B cell (primary cell): ENCODE measurements around the gene NDUFA8. TPM values are rescaled to one million over a fixed set of nuclear protein-coding genes. Genes with fewer than 3 reads are reported as not detected.

Source experiments
- ATAC-seq: fragments of 200-7000 bp; cut with Tn5 transposase; one replicate; pipeline ENCODE4 v1.10.0; 2021; ENCODE audit warnings: low read depth, mild to moderate bottlenecking, moderate number of reproducible peaks, moderate library complexity
- CTCF ChIA-PET: fragments of 350-600 bp; sonication (Branson Sonifier 250); formaldehyde crosslinking; loops from one replicate; lab custom pipeline; 2021; ENCODE audit warnings: antibody characterized with exemption, inconsistent platforms; lab: Charles Lee
- POLR2A ChIA-PET: fragments of 350-600 bp; sonication (Branson Sonifier 250); formaldehyde crosslinking; loops from one replicate; lab custom pipeline; 2021; ENCODE audit warnings: antibody characterized with exemption; lab: Charles Lee
- DNase-seq: peaks from one replicate; pipeline ENCODE4 v3.0.0; 2013
- H2AFZ ChIP-seq: 2 replicates; pipeline ENCODE4 v1.6.1; 2012; ENCODE audit warnings: mild to moderate bottlenecking, low read depth, low read length; ENCODE audit not compliant: insufficient read depth, poor library complexity, severe bottlenecking
- H3K27ac ChIP-seq, 2 donors: 1 replicate in 1 of 2; 2 replicates in 1 of 2; pipeline ENCODE4 v1.5.1; 2012 to 2013; ENCODE audit warnings: low read length in 2 of 2, mild to moderate bottlenecking in 2 of 2, moderate library complexity in 1 of 2
- H3K27me3 ChIP-seq, 4 experiments: fragments of 200-600 bp in 1 of 4; sonication (generic) in 1 of 4; replicated peaks in 1 of 4; 1 replicate in 2 of 4; 2 replicates in 2 of 4; pipeline versions ENCODE4 v1.6.1 to v1.7.0; 2013 to 2016; ENCODE audit warnings: low read length in 3 of 4, mild to moderate bottlenecking in 2 of 4, mixed read lengths in 1 of 4, moderate library complexity in 1 of 4; ENCODE audit not compliant: insufficient read depth in 4 of 4, control insufficient read depth in 3 of 4; ENCODE audit errors: control extremely low read depth in 1 of 4
- H3K36me3 ChIP-seq, 2 experiments: replicated peaks in 1 of 2; 1 replicate in 1 of 2; 2 replicates in 1 of 2; pipeline versions ENCODE4 v1.6.1 to v1.7.1; 2013; ENCODE audit warnings: low read length in 1 of 2; ENCODE audit not compliant: insufficient read depth in 2 of 2, control insufficient read depth in 1 of 2; ENCODE audit errors: control extremely low read depth in 1 of 2, extremely low read depth in 1 of 2
- H3K4me1 ChIP-seq, 2 donors: fragments of 200-600 bp in 1 of 2; sonication (generic) in 1 of 2; 1 replicate in 1 of 2; 2 replicates in 1 of 2; pipeline versions ENCODE4 v1.5.1 to v1.6.1; 2013 to 2017; ENCODE audit warnings: low read length in 2 of 2; ENCODE audit not compliant: control insufficient read depth in 2 of 2, insufficient read depth in 2 of 2
- H3K4me2 ChIP-seq: replicated peaks from 2 replicates; pipeline ENCODE3; 2012; ENCODE audit warnings: mild to moderate bottlenecking, low read depth, low read length; ENCODE audit not compliant: poor library complexity, severe bottlenecking
- H3K4me3 ChIP-seq, 5 experiments: fragments of 200-600 bp in 1 of 5; sonication (generic) in 1 of 5; 1 replicate in 3 of 5; 2 replicates in 2 of 5; pipeline versions ENCODE4 v1.5.1 to v1.7.0; 2011 to 2016; ENCODE audit warnings: low read length in 4 of 5, mild to moderate bottlenecking in 4 of 5, low read depth in 2 of 5, control low read depth in 1 of 5, moderate library complexity in 1 of 5; ENCODE audit not compliant: insufficient read depth in 1 of 5; ENCODE audit errors: control extremely low read depth in 1 of 5, extremely low read depth in 1 of 5
- H3K79me2 ChIP-seq: fragments of 200-600 bp; sonication (generic); one replicate; pipeline ENCODE4 v1.6.0; 2016; ENCODE audit warnings: low read length; ENCODE audit not compliant: control insufficient read depth, insufficient read depth
- H3K9ac ChIP-seq: fragments of 200-600 bp; sonication (generic); 2 replicates; pipeline ENCODE4 v1.6.1; 2017; ENCODE audit warnings: mild to moderate bottlenecking, low read length, moderate library complexity
- H3K9me3 ChIP-seq, 3 donors: one replicate each; pipeline versions ENCODE4 v1.6.1 to v1.7.1; 2013; ENCODE audit warnings: low read length in 2 of 3; ENCODE audit not compliant: control insufficient read depth in 2 of 3, insufficient read depth in 1 of 3; ENCODE audit errors: control extremely low read depth in 1 of 3
- H4K20me1 ChIP-seq: 2 replicates; pipeline ENCODE4 v1.6.0; 2012; ENCODE audit warnings: mild to moderate bottlenecking, low read length; ENCODE audit not compliant: insufficient read depth, control insufficient read depth, poor library complexity, severe bottlenecking
- H3K27ac Mint-ChIP-seq: one replicate; pipeline ENCODE4 v1.8.0; 2021; ENCODE audit warnings: mixed read lengths
- H3K27me3 Mint-ChIP-seq: one replicate; pipeline ENCODE4 v1.8.0; 2021; ENCODE audit warnings: mixed read lengths
- H3K4me1 Mint-ChIP-seq: one replicate; pipeline ENCODE4 v1.8.0; 2021; ENCODE audit warnings: mixed read lengths
- H3K4me3 Mint-ChIP-seq: one replicate; pipeline ENCODE4 v1.8.0; 2021; ENCODE audit warnings: mixed read lengths
- H3K9me3 Mint-ChIP-seq: one replicate; pipeline ENCODE4 v1.8.0; 2022; ENCODE audit warnings: mixed read lengths; ENCODE audit not compliant: insufficient read depth
- CTCF ChIP-seq: fragments of 200-600 bp; IDR thresholded peaks from one replicate; pipeline ENCODE4 v1.8.0; 2022; ENCODE audit warnings: antibody characterized with exemption, mild to moderate bottlenecking
- EZH2 ChIP-seq: IDR thresholded peaks from 2 replicates; pipeline ENCODE4 v1.6.1; 2012; ENCODE audit warnings: borderline replicate concordance, low read depth, mild to moderate bottlenecking, moderate library complexity, low read length; ENCODE audit not compliant: insufficient read depth, poor library complexity, severe bottlenecking
- WGBS: methylation state at CpG from one replicate; pipeline ENCODE4 v1.1.5; 2013; ENCODE audit warnings: missing lambda C conversion rate; ENCODE audit not compliant: insufficient coverage; 5-methylcytosine and 5-hydroxymethylcytosine counted together
- intact Hi-C: fragments of 100-400 bp; cut with micrococcal nuclease; formaldehyde crosslinking; loops from one replicate; pipeline ENCODE4 v1.10.0; 2022
- polyA plus RNA-seq: library from polyadenylated mRNA; depleted of rRNA; stranded (reverse); fragments of >200 nt; gene quantifications from 2 replicates; pipeline ENCODE4 v1.2.3, GENCODE V29; 2012
- total RNA-seq, 2 donors: library from RNA; stranded (reverse); fragments of 120-200 nt in 1 of 2; gene quantifications; 1 replicate in 1 of 2; 2 replicates in 1 of 2; pipeline versions ENCODE4 v1.2.3 to v1.2.4, GENCODE V29; 2013 to 2022

The NDUFA8 gene
- total and polyA plus RNA-seq, 2 donors (not counting 1 experiment from before 2014, with no cell fraction given), result 10.6 to 15.7 TPM

GRCh38 chr9:122121931-122122330 is 37.6 kb downstream of the NDUFA8 start:
- WGBS, result 86% methylated on average over 6 of the region's 6 CpGs
- Histone ChIP-seq H3K9me3 (peaks cover 0 to 15% (median 0%) of the 10 kb centered on the region in 3 donors), H3K4me1 (peaks cover 16 to 23% of the 10 kb centered on the region in 2 donors), H3K79me2 (no peaks in the 10 kb centered on the region), H4K20me1 (no peaks in the 10 kb centered on the region), H3K9ac (no peak overlapping the region), H3K27me3 (peaks cover 0 to 29% (median 19%) of the 10 kb centered on the region in 4 experiments), H2AFZ (no peak overlapping the region), H3K36me3 (no peaks in the 10 kb centered on the region), H3K4me2 (no peak overlapping the region), H3K4me3 (no peak overlapping the region), H3K27ac (no peak overlapping the region)
- H3K27me3 Mint-ChIP-seq, result peaks cover 34% of the 10 kb centered on the region
- ATAC-seq, result no peak
- no peak overlapping the region for H3K4me3 Mint-ChIP-seq
- H3K27ac Mint-ChIP-seq, result no peak overlapping the region
- H3K9me3 Mint-ChIP-seq, result no peaks in the 10 kb centered on the region
- TF ChIP-seq EZH2, result no peak
- TF ChIP-seq CTCF, result no peak
- DNase-seq, result no peak
- intact Hi-C loops, result loop anchor here (10.0 kb wide), 1 partner anchor 1263 kb away; no protein-coding TSS in a partner anchor
- ChIA-PET CTCF (interaction anchor here (0.6 to 15.1 kb wide), 16 partner anchors 9 to 689 kb away, joined by 3 to 323 read pairs (median 4); no protein-coding TSS in a partner anchor), POLR2A (no interaction called here)
- peaks cover 13% of the 10 kb centered on the region for H3K4me1 Mint-ChIP-seq

- peaks cover 10% of the 10 kb centered on the region for H3K4me1 Mint-ChIP-seq
- no peak overlapping the region for H3K27ac ChIP-seq
- H3K9me3 Mint-ChIP-seq, result no peaks in the 10 kb centered on the region
- no peak for TF ChIP-seq EZH2
- no peak for TF ChIP-seq CTCF
- peaks cover 0 to 26% (median 14%) of the 10 kb centered on the region in 4 experiments for H3K27me3 ChIP-seq
- H3K4me1 ChIP-seq, result peaks cover 11 to 18% of the 10 kb centered on the region in 2 donors
- H3K27ac Mint-ChIP-seq, result no peak overlapping the region
- H3K4me3 Mint-ChIP-seq, result no peak overlapping the region
- no peak for DNase-seq
- H2AFZ ChIP-seq, result no peak overlapping the region
- H3K9ac ChIP-seq, result no peak overlapping the region
- WGBS, result 97% methylated on average over 10 of the region's 10 CpGs
- H3K36me3 ChIP-seq, result no peaks in the 10 kb centered on the region
- ChIA-PET CTCF (interaction anchor here (0.9 to 15.1 kb wide), 8 partner anchors 8 to 689 kb away, joined by 3 to 323 read pairs (median 4); no protein-coding TSS in a partner anchor), POLR2A (no interaction called here)
- intact Hi-C loops, result loop anchor here (10.0 kb wide), 1 partner anchor 1263 kb away; no protein-coding TSS in a partner anchor
- H3K27me3 Mint-ChIP-seq, result peaks cover 29% of the 10 kb centered on the region
- H4K20me1 ChIP-seq, result no peaks in the 10 kb centered on the region
- no peak overlapping the region for H3K4me3 ChIP-seq
- no peak overlapping the region for H3K4me2 ChIP-seq
- ATAC-seq, result no peak
- H3K79me2 ChIP-seq, result no peaks in the 10 kb centered on the region
- H3K9me3 ChIP-seq, result peaks cover 0 to 20% (median 0%) of the 10 kb centered on the region in 3 donors
Measured at GRCh38 chr9:122121391-122121790, 38.2 kb downstream of the NDUFA8 start.
